LNCaP clone FGC (cell line): Measurements from ENCODE around the gene HMBS.
"Not testable (repeated sequence)": the region's sequence is repeated elsewhere in the genome, so short reads cannot be mapped to it uniquely, and the experiment has no call there.

Experiments used
- DNase-seq: peaks from one replicate; pipeline ENCODE4 v3.0.0-alpha.2; 2011; ENCODE audit warnings: low read depth
- H3K4me3 ChIP-seq: 2 replicates; pipeline ENCODE4 v1.5.1; 2011; ENCODE audit warnings: mild to moderate bottlenecking, low read depth, low read length, control low read depth
- TF ChIP-seq, protein P1 (sequence below): IDR thresholded peaks from 2 replicates; pipeline ENCODE4 v1.5.1; 2012; ENCODE audit warnings: mild to moderate bottlenecking; ENCODE audit not compliant: control insufficient read depth, insufficient read depth; ENCODE audit errors: extremely low read depth

The HMBS gene

DNA sequence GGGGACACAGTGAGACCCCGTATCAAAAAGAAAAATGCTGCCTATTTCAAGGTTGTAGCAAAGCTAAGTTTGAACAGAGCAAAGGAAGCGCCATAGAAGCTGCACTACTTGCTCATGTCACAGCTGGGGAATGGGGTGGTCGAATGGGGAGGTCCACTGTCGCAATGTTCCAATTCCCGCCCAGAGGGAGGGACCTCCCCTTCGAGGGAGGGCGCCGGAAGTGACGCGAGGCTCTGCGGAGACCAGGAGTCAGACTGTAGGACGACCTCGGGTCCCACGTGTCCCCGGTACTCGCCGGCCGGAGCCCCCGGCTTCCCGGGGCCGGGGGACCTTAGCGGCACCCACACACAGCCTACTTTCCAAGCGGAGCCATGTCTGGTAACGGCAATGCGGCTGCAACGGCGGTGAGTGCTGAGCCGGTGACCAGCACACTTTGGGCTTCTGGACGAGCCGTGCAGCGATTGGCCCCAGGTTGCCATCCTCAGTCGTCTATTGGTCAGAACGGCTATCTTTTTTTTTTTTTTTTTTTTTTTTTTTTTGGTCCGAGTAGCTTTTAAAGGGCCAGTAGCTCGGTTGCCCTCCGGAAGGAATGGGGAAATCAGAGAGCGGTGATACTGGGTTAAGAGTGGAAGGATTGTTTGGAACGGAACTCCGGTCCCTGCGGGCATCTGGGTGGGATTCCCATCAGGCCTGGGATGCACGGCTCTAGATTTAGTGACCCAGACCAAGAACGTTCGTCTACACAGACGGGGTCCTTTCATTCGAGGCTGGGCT lies at the start of gene HMBS:
TSS of gene HMBS (plus strand) at position 219 of the 774 bp plus-strand sequence. CDS start at position 372, 153 bp downstream.
- peak; percentile 78 for DNase-seq
- TF ChIP-seq, protein P1, sequence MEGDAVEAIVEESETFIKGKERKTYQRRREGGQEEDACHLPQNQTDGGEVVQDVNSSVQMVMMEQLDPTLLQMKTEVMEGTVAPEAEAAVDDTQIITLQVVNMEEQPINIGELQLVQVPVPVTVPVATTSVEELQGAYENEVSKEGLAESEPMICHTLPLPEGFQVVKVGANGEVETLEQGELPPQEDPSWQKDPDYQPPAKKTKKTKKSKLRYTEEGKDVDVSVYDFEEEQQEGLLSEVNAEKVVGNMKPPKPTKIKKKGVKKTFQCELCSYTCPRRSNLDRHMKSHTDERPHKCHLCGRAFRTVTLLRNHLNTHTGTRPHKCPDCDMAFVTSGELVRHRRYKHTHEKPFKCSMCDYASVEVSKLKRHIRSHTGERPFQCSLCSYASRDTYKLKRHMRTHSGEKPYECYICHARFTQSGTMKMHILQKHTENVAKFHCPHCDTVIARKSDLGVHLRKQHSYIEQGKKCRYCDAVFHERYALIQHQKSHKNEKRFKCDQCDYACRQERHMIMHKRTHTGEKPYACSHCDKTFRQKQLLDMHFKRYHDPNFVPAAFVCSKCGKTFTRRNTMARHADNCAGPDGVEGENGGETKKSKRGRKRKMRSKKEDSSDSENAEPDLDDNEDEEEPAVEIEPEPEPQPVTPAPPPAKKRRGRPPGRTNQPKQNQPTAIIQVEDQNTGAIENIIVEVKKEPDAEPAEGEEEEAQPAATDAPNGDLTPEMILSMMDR: no peak
- peak within 1 kb of the TSS; percentile 89 for H3K4me3 ChIP-seq

GRCh38 chr11:119038884-119039283 lies 45.8 kb upstream of the HMBS start:
- TF ChIP-seq, protein P1: no peak
- DNase-seq: no peak
- H3K4me3 ChIP-seq: no peak overlapping the region

DNA sequence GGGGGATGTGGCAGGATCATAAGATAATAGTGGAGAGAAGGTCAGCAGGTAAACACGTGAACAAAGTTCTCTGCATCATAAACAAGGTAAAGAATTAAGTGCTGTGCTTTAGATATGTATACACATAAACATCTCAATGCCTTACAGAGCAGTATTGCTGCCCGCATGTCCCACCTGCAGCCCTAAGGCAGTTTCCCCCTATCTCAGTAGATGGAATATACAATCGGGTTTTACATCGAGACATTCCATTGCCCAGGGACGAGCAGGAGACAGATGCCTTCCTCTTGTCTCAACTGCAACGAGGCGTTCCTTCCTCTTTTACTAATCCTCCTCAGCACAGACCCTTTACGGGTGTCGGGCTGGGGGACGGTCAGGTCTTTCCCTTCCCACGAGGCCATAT lies 45.2 kb upstream of the HMBS start:
- not testable (repeated sequence) for DNase-seq, H3K4me3 ChIP-seq

DNA sequence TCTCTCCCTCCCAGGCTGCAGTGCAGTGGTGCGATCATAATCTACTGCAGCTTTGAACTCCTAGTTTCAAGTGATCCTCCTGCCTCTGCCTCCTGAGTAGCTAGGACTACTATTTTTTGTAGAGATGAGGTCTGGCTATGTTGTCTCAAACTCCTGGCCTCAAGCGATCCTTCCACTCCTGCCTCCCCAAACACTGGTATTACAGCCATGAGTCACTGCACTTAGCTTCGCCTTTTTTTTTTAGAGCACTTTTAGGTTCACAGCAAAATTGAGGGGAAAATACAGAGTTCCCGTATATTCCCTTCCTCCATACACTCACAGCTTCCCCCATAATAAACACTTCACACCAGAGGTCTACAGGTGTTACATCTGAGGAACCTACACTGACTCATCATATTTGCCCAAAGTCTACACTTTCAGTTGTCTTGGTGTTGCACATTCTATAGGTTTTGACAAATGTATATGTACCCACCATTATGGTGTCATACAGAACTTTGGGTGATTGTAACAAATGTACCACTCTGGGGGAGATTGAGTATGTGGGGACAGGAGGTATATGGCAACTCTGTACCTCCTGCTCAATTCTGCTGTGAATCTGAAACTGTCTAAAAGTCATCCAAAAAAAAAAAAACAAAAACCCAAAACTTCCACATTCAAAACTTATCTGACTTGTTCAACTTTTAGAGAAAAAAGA lies 42.7 kb upstream of the HMBS start:
- TF ChIP-seq, protein P1: no peak
- no peak overlapping the region for H3K4me3 ChIP-seq
- DNase-seq: no peak

DNA sequence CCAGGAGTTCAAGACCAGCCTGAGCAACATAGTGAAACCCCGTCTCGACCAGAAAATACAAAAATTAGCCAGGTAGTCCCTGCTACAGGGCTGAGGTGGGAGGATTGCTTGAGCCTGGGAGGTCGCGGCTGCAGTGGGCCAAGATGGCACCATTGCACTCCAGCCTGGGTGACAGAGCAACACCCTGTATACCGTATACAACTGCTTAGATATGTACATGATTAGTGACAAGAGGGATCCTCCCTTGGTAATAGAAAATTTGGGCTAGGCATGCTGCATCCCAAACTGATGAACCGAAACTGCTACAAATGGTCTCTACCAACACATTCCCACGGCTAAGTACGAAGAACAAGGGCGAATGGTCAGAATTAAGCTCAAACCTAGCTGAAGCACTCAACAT lies 41.8 kb upstream of the HMBS start:
- H3K4me3 ChIP-seq: no peak overlapping the region
- TF ChIP-seq, protein P1: no peak
- DNase-seq: no peak

- no peak overlapping the region for H3K4me3 ChIP-seq
- TF ChIP-seq, protein P1: peak; percentile 17; the same call in 1 of the 2 replicates
Observed at GRCh38 chr11:119044708-119045107, 40.0 kb upstream of the HMBS start.

GRCh38 chr11:119046489-119046888 lies 38.2 kb upstream of the HMBS start:
- H3K4me3 ChIP-seq: no peak overlapping the region
- TF ChIP-seq, protein P1: no peak
- no peak for DNase-seq

More at GRCh38 chr11:119044708-119045107, 40.0 kb upstream of the HMBS start:
- no peak for DNase-seq
